Measurements from ENCODE around the gene GIMAP7.

The GIMAP7 gene

DNA sequence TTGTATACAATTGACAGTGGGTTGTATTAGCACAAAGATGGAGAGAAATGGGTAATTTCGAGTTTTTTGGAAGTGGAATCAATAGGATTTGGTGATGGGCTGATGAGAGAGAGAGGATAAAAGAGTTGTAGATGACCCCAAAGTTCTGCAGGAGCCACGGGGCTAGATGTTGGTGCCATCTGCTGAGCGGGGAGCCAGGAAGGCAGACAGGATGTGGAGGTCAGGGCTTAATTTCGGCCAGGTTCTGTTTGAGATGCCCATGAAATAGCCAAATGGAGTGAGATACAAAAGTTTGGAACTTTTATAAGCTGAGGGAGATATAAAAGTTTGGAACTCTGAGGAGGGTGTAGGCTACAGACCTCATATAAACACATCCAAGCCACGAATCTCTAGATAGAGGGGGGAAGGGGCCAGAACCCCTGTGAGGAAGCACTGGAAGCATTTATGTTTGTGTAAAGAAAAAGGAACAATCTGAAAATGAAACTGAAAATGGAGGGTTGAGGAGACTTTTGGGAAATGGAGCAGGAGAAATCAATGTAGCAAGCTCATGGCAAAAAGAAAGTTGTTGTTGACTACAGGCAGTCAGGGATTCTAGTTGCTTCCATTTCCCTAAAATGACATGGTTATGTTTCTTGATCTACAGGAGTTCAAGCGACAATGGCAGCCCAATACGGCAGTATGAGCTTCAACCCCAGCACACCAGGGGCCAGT lies 54.7 kb downstream of the GIMAP7 start:
- DNase-seq = no peak
